Panc1 (cell line): ENCODE results near the gene AKAP7.

Experiments
- POLR2AphosphoS5 ChIP-seq: IDR thresholded peaks from 2 replicates; pipeline ENCODE4 v1.6.1; 2012; ENCODE audit warnings: mild to moderate bottlenecking, low read depth, low read length, moderate library complexity
- SIN3A ChIP-seq: IDR thresholded peaks from 2 replicates; pipeline ENCODE4 v1.6.1; 2012; ENCODE audit warnings: low read depth, mild to moderate bottlenecking, low read length, moderate library complexity, borderline replicate concordance; ENCODE audit not compliant: insufficient read depth
- TCF7L2 ChIP-seq: IDR thresholded peaks from 2 replicates; pipeline ENCODE4 v1.6.1; 2011; ENCODE audit warnings: mild to moderate bottlenecking, low read depth, low read length, inconsistent platforms
- TF ChIP-seq, protein P1 (sequence below): fragments of 450-650 bp; IDR thresholded peaks from 2 replicates; pipeline ENCODE4 v1.5.1; 2017; ENCODE audit warnings: mild to moderate bottlenecking
- TF ChIP-seq, protein P2 (sequence below), 2 experiments: IDR thresholded peaks; 2 replicates each; pipeline ENCODE4 v1.6.1; 2011 to 2012; ENCODE audit warnings: low read depth in 2 of 2, control low read depth in 1 of 2, low read length in 1 of 2, mild to moderate bottlenecking in 1 of 2, moderate library complexity in 1 of 2; ENCODE audit not compliant: insufficient read depth in 1 of 2

DNA sequence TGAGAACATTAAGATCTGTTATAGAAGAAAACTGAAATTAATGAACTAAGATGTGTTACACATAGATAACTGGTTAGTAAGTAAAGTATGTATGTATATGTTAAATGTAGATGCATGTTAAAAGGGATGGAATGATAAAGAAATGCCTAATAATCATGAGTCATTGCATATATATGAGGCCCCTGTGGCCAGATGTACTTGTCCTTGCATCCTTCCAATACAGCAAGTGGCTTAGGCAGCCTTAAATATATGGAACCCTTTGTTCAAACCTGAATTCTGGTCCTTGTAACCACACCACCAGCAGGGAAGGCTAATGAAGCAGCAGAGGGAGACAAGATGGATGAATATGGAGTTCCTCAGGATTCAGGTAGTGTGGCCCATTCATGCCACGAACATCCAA lies 9.8 kb upstream of the AKAP7 start:
- TF ChIP-seq, protein P1, sequence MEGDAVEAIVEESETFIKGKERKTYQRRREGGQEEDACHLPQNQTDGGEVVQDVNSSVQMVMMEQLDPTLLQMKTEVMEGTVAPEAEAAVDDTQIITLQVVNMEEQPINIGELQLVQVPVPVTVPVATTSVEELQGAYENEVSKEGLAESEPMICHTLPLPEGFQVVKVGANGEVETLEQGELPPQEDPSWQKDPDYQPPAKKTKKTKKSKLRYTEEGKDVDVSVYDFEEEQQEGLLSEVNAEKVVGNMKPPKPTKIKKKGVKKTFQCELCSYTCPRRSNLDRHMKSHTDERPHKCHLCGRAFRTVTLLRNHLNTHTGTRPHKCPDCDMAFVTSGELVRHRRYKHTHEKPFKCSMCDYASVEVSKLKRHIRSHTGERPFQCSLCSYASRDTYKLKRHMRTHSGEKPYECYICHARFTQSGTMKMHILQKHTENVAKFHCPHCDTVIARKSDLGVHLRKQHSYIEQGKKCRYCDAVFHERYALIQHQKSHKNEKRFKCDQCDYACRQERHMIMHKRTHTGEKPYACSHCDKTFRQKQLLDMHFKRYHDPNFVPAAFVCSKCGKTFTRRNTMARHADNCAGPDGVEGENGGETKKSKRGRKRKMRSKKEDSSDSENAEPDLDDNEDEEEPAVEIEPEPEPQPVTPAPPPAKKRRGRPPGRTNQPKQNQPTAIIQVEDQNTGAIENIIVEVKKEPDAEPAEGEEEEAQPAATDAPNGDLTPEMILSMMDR, result no peak
- TF ChIP-seq POLR2AphosphoS5 (no peak), SIN3A (no peak), TCF7L2 (no peak)
- TF ChIP-seq, protein P2, sequence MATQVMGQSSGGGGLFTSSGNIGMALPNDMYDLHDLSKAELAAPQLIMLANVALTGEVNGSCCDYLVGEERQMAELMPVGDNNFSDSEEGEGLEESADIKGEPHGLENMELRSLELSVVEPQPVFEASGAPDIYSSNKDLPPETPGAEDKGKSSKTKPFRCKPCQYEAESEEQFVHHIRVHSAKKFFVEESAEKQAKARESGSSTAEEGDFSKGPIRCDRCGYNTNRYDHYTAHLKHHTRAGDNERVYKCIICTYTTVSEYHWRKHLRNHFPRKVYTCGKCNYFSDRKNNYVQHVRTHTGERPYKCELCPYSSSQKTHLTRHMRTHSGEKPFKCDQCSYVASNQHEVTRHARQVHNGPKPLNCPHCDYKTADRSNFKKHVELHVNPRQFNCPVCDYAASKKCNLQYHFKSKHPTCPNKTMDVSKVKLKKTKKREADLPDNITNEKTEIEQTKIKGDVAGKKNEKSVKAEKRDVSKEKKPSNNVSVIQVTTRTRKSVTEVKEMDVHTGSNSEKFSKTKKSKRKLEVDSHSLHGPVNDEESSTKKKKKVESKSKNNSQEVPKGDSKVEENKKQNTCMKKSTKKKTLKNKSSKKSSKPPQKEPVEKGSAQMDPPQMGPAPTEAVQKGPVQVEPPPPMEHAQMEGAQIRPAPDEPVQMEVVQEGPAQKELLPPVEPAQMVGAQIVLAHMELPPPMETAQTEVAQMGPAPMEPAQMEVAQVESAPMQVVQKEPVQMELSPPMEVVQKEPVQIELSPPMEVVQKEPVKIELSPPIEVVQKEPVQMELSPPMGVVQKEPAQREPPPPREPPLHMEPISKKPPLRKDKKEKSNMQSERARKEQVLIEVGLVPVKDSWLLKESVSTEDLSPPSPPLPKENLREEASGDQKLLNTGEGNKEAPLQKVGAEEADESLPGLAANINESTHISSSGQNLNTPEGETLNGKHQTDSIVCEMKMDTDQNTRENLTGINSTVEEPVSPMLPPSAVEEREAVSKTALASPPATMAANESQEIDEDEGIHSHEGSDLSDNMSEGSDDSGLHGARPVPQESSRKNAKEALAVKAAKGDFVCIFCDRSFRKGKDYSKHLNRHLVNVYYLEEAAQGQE (IDR thresholded peaks at IDR 0.05; ENCODE audit: insufficient read depth in 1 of 2, low read depth in 2 of 2, low read length in 1 of 2), result no peak
